ENCODE data around the gene CHST6.
"Not testable (repeated sequence)": the region's sequence is repeated elsewhere in the genome, so short reads cannot be mapped to it uniquely, and the experiment has no call there.

CHST6 gene

DNA sequence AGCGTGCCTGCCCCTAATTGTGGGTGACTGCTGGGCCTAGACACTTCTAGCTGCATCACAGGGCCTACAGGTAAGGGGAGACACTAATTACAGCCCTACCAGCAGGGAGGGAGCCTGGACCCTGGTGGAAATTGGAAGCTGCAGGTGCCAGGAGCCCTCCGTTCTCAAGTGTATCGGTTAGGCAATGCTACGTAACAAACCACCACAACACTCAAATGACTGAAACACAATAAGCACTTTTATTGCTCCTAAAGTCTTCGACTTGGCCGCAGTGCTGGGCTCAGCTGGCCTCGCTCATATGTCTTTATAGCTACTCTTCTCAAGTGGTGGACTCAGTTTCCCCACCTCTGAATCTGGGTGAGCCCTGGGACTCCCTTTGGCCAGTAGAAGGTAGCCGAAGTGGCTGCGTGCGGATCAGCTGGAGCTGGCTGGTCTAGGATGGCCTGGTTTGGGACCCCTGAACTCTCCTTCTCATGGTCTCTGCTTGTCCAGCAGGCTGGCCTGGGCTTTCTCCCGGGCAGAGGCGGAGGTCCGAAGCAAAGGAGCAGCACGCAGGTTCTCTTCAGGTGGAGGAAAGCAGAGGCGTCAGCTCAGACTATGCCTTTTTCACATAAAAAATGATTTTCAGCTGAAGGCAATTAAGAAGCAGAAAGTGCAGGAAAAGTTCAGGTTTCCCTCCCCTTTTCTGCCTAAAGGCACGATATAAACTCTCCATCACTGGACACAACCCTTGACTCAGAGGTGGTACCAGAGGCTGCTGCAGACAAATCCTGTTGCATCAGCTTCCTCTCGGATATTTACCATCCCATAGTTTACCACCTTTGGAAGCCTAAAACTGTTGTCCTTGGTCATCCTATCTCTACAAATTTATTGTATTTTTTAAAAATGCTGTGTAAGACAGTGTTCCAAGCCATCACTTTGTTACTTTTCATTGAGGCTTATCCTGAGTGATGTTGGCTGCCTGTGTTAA lies 22.0 kb downstream of the CHST6 start:
- H3K4me3 ChIP-seq (ENCODE audit: low read length) = no peak overlapping the region
- H3K56ac ChIP-seq (ENCODE audit: low read length) = no peak overlapping the region
- H4K8ac ChIP-seq (ENCODE audit: low read depth, low read length) = no peak overlapping the region
- H2BK5ac ChIP-seq (ENCODE audit: low read length) = no peak overlapping the region
- no CpG with 5 or more reads among the region's 17 CpGs for WGBS (ENCODE audit: extremely low coverage, insufficient coverage, low lambda C conversion rate)
- no peak overlapping the region for H2BK15ac ChIP-seq (replicated peaks; ENCODE audit: low read depth)
- no peak overlapping the region for H3K9ac ChIP-seq (ENCODE audit: low read length)
- no peak overlapping the region for H3K23ac ChIP-seq (ENCODE audit: low read length)
- H3K4me2 ChIP-seq (ENCODE audit: low read length) = no peak overlapping the region
- no peak overlapping the region for H4K5ac ChIP-seq (ENCODE audit: low read length)
- H3K18ac ChIP-seq (ENCODE audit: low read length) = no peak overlapping the region
- no peaks in the 10 kb centered on the region for H3K4me1 ChIP-seq (ENCODE audit: control insufficient read depth, low read depth, low read length)
- no peak overlapping the region for H3K27ac ChIP-seq (ENCODE audit: low read depth, low read length)
- peaks cover 2% of the 10 kb centered on the region for H3K36me3 ChIP-seq (ENCODE audit: control insufficient read depth, insufficient read depth, low read length)
- no peaks in the 10 kb centered on the region for H3K79me1 ChIP-seq (ENCODE audit: low read length)
- DNase-seq = no peak
- H3K4ac ChIP-seq (ENCODE audit: low read depth, low read length) = no peak overlapping the region
- no peaks in the 10 kb centered on the region for H3K27me3 ChIP-seq (ENCODE audit: insufficient read depth, low read length, poor library complexity)
- no peaks in the 10 kb centered on the region for H3K79me2 ChIP-seq (ENCODE audit: control insufficient read depth, insufficient read depth, low read length)
- H2AK5ac ChIP-seq (ENCODE audit: low read length) = no peak overlapping the region
- no peak overlapping the region for H2BK120ac ChIP-seq (ENCODE audit: low read depth, low read length)

DNA sequence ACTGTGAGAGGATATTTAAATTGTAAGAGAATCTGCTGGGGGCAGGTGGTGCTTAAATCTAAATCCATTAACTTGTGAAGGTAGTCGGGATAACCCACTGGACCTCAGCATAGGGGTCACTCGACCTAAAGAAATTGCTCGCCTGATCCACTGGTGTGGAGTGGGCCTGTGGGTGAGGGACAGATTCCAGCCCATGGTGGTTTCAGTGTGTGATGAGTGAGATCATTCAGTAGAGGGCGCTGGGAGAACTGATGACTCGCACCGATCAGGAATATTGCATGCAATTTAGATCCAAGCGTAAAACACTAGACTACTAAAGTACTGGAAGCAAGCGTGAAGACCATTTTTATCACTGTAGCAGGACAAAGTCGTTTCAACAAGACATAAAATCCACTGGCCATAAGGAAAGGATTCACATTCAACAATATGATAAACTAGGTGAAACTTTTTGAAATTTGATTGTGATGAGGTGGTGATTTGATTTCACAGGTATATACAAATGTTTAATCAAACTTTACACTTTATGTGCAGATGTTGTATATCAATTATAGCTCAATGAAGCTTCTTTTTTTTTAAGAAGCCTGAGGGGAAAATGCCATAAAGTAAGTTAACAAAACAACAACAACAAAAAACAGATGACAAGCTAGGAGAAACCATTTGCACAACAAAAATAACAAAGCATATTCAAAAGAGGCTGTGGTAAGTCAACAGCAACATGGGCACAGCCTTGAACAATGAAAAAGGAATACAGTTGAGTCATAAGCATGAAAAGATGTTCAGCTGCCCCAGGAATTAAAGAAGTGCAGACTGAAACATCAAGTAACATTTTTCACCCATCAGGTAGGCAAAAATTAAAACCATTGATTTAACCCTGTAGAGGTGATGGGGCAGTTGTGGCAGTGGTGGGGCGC lies 23.3 kb downstream of the CHST6 start:
- no peaks in the 10 kb centered on the region for H3K4me1 ChIP-seq (ENCODE audit: control insufficient read depth, low read depth, low read length)
- no peak overlapping the region for H3K27ac ChIP-seq (ENCODE audit: low read depth, low read length)
- H2AK5ac ChIP-seq (ENCODE audit: low read length) = no peak overlapping the region
- no peak overlapping the region for H3K4me3 ChIP-seq (ENCODE audit: low read length)
- H3K4ac ChIP-seq (ENCODE audit: low read depth, low read length) = no peak overlapping the region
- no peaks in the 10 kb centered on the region for H3K79me2 ChIP-seq (ENCODE audit: control insufficient read depth, insufficient read depth, low read length)
- H2BK15ac ChIP-seq (replicated peaks; ENCODE audit: low read depth) = no peak overlapping the region
- H4K5ac ChIP-seq (ENCODE audit: low read length) = no peak overlapping the region
- H3K56ac ChIP-seq (ENCODE audit: low read length) = no peak overlapping the region
- no peak overlapping the region for H2BK5ac ChIP-seq (ENCODE audit: low read length)
- H4K8ac ChIP-seq (ENCODE audit: low read depth, low read length) = no peak overlapping the region
- no peak overlapping the region for H3K4me2 ChIP-seq (ENCODE audit: low read length)
- H3K36me3 ChIP-seq (ENCODE audit: control insufficient read depth, insufficient read depth, low read length) = no peaks in the 10 kb centered on the region
- no peaks in the 10 kb centered on the region for H3K27me3 ChIP-seq (ENCODE audit: insufficient read depth, low read length, poor library complexity)
- DNase-seq = peak; percentile 58
- H2BK120ac ChIP-seq (ENCODE audit: low read depth, low read length) = no peak overlapping the region
- no CpG with 5 or more reads among the region's 10 CpGs for WGBS (ENCODE audit: extremely low coverage, insufficient coverage, low lambda C conversion rate)
- no peak overlapping the region for H3K18ac ChIP-seq (ENCODE audit: low read length)
- no peak overlapping the region for H3K23ac ChIP-seq (ENCODE audit: low read length)
- no peaks in the 10 kb centered on the region for H3K79me1 ChIP-seq (ENCODE audit: low read length)
- no peak overlapping the region for H3K9ac ChIP-seq (ENCODE audit: low read length)

DNA sequence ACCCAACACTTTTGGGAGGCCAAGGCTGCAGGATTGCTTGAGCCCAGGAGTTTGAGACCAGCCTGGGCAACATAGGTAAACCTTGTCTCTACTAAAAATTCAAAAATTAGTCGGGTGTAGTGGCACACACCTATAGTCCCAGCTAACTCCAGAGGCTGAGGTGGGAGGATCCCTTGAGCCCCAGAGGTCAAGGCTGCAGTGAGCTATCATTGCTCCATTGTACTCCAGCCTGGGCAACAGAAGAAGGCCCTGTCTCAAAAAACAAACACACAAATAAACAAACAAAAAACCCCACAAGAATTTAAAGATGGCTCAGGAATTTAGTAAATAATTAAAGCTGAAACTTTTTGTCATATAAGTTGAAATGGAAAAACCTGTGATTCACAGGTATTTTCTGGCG lies 28.5 kb downstream of the CHST6 start:
- no peak overlapping the region for H3K4me3 ChIP-seq (ENCODE audit: low read length)
- H2BK15ac ChIP-seq (replicated peaks; ENCODE audit: low read depth) = no peak overlapping the region
- H3K9ac ChIP-seq (ENCODE audit: low read length) = no peak overlapping the region
- no peak overlapping the region for H4K5ac ChIP-seq (ENCODE audit: low read length)
- H3K56ac ChIP-seq (ENCODE audit: low read length) = no peak overlapping the region
- no CpG with 5 or more reads among the region's 2 CpGs for WGBS (ENCODE audit: extremely low coverage, insufficient coverage, low lambda C conversion rate)
- H4K8ac ChIP-seq (ENCODE audit: low read depth, low read length) = no peak overlapping the region
- no peaks in the 10 kb centered on the region for H3K4me1 ChIP-seq (ENCODE audit: control insufficient read depth, low read depth, low read length)
- no peaks in the 10 kb centered on the region for H3K36me3 ChIP-seq (ENCODE audit: control insufficient read depth, insufficient read depth, low read length)
- H3K23ac ChIP-seq (ENCODE audit: low read length) = no peak overlapping the region
- no peaks in the 10 kb centered on the region for H3K27me3 ChIP-seq (ENCODE audit: insufficient read depth, low read length, poor library complexity)
- no peak overlapping the region for H3K4me2 ChIP-seq (ENCODE audit: low read length)
- H2BK120ac ChIP-seq (ENCODE audit: low read depth, low read length) = no peak overlapping the region
- no peak overlapping the region for H2BK5ac ChIP-seq (ENCODE audit: low read length)
- no peaks in the 10 kb centered on the region for H3K79me1 ChIP-seq (ENCODE audit: low read length)
- no peak overlapping the region for H3K4ac ChIP-seq (ENCODE audit: low read depth, low read length)
- no peak for DNase-seq
- H3K18ac ChIP-seq (ENCODE audit: low read length) = no peak overlapping the region
- H3K79me2 ChIP-seq (ENCODE audit: control insufficient read depth, insufficient read depth, low read length) = peaks cover 17% of the 10 kb centered on the region
- no peak overlapping the region for H2AK5ac ChIP-seq (ENCODE audit: low read length)
- H3K27ac ChIP-seq (ENCODE audit: low read depth, low read length) = no peak overlapping the region

DNA sequence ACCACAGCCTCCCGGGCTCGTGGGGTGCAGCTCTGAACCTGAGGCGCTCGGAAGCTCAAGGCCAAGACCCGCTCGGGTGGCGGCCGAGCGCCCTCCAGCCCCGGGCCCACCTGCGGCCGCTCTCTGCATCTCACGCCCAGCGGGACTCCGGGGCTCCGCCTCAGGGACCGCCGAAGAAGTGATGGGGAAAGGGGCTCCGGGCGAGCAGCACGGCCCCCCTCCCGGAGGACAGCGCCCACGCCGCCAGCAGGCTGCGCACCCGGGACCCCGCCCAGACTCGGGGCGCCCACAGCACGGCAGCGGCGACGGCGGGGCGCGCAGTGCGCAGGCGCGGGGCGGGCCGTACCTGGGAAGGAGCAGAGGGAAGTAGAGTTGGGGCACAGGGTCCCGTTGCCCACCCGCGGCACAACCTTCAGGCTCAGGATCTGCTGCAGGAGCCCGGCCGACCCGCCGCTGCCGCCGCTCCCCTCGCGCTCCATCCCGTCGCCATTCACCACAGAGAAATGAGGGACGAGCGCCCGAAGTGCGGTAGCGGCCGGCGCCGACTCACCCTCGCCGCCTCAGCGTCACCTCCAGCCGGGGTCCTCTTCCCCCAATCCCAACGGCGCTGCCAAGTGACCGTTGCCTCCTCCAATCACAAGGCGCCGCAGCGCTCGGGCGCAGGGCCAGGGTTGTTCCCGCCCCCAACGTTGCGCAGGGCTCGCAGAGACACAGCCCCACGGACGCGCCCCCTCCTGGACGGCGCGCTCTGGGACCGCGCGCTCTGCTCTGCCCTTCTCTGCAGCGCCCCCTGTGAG lies 30.9 kb downstream of the CHST6 start, which contains the start of gene TMEM170A:
Gene TMEM170A, minus strand, starts transcription at position 568 of the 797 bp plus-strand sequence. Its CDS starts 89 bp downstream, at position 479.
- peak; percentile 99 for DNase-seq
- H2BK120ac ChIP-seq (ENCODE audit: low read depth, low read length) = no peak within 1 kb of the TSS
- H3K9ac ChIP-seq (ENCODE audit: low read length) = peak within 1 kb of the TSS; percentile 97
- WGBS (ENCODE audit: extremely low coverage, insufficient coverage, low lambda C conversion rate) = no CpG with 5 or more reads among the region's 89 CpGs
- H3K4me1 ChIP-seq (ENCODE audit: control insufficient read depth, low read depth, low read length) = no peaks in the 10 kb centered on the region
- H2BK15ac ChIP-seq (replicated peaks; ENCODE audit: low read depth) = no peak within 1 kb of the TSS
- no peak within 1 kb of the TSS for H4K8ac ChIP-seq (ENCODE audit: low read depth, low read length)
- H3K4me3 ChIP-seq (ENCODE audit: low read length) = peak within 1 kb of the TSS; percentile 88
- no peak within 1 kb of the TSS for H2AK5ac ChIP-seq (ENCODE audit: low read length)
- peaks cover 37% of the 10 kb centered on the region for H3K79me2 ChIP-seq (ENCODE audit: control insufficient read depth, insufficient read depth, low read length)
- peak within 1 kb of the TSS; percentile 57 for H3K18ac ChIP-seq (ENCODE audit: low read length)
- peak within 1 kb of the TSS; percentile 68 for H3K27ac ChIP-seq (ENCODE audit: low read depth, low read length)
- peak within 1 kb of the TSS; percentile 98 for H3K56ac ChIP-seq (ENCODE audit: low read length)
- H2BK5ac ChIP-seq (ENCODE audit: low read length) = peak within 1 kb of the TSS; percentile 95
- H3K4me2 ChIP-seq (ENCODE audit: low read length) = peak within 1 kb of the TSS; percentile 43
- H4K5ac ChIP-seq (ENCODE audit: low read length) = no peak within 1 kb of the TSS
- no peaks in the 10 kb centered on the region for H3K36me3 ChIP-seq (ENCODE audit: control insufficient read depth, insufficient read depth, low read length)
- H3K79me1 ChIP-seq (ENCODE audit: low read length) = peaks cover 7% of the 10 kb centered on the region
- H3K4ac ChIP-seq (ENCODE audit: low read depth, low read length) = peak within 1 kb of the TSS; percentile 83
- H3K23ac ChIP-seq (ENCODE audit: low read length) = peak within 1 kb of the TSS; percentile 94
- no peaks in the 10 kb centered on the region for H3K27me3 ChIP-seq (ENCODE audit: insufficient read depth, low read length, poor library complexity)

DNA sequence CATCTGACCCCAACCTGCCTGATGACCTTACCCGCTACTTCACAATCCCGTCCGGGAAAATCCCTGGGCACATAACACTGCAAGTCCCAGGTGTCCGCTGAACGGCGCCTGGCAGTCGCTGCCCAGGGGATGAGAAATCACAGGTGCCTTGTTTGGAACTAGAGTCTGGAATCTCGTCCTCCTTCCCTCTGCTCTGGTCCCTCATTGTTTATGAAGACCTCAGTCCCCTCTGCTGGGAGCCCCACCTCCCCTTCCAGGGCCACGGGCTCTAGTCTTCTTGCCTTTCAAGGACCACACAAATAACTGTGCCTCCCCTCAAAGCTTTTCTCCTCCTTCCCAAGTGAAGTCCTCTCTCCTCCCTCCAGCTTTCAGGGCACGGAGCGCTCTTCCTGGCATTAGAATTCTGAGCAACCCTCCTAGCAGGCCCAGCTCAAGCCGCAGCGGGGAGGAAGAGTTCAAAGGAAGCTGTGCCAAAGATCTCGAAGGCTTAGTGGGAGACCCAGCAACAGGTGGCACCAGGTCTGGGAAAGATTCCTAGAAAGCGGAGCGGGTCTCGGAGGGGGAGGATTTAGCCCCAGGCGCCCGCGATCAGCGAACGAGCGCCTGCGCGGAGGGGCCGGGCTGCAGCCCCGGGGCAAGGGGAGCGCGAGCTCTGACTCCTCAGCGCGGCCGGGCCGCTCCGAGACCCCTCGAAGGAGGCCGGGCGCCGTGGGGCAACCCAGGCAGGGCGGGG lies 31.7 kb downstream of the CHST6 start:
- peak overlapping the region; percentile 98 for H3K56ac ChIP-seq (ENCODE audit: low read length)
- no CpG with 5 or more reads among the region's 39 CpGs for WGBS (ENCODE audit: extremely low coverage, insufficient coverage, low lambda C conversion rate)
- not testable (repeated sequence) for H2AK5ac ChIP-seq (ENCODE audit: low read length)

More for the DNA sequence above, 31.7 kb downstream of the CHST6 start:
- H3K4me3 ChIP-seq (ENCODE audit: low read length) = peak overlapping the region; percentile 88
- H4K5ac ChIP-seq (ENCODE audit: low read length); H2BK120ac ChIP-seq (ENCODE audit: low read depth, low read length); H3K4me1 ChIP-seq (ENCODE audit: control insufficient read depth, low read depth, low read length); H3K36me3 ChIP-seq (ENCODE audit: control insufficient read depth, insufficient read depth, low read length); H2BK5ac ChIP-seq (ENCODE audit: low read length); H3K79me1 ChIP-seq (ENCODE audit: low read length); H3K23ac ChIP-seq (ENCODE audit: low read length); H3K27me3 ChIP-seq (ENCODE audit: insufficient read depth, low read length, poor library complexity); H2BK15ac ChIP-seq (replicated peaks; ENCODE audit: low read depth); H4K8ac ChIP-seq (ENCODE audit: low read depth, low read length): not testable (repeated sequence)
- H3K4ac ChIP-seq (ENCODE audit: low read depth, low read length) = peak overlapping the region; percentile 83
- peak overlapping the region; percentile 57 for H3K18ac ChIP-seq (ENCODE audit: low read length)
- H3K79me2 ChIP-seq (ENCODE audit: control insufficient read depth, insufficient read depth, low read length) = peaks cover 40% of the 10 kb centered on the region
- H3K27ac ChIP-seq (ENCODE audit: low read depth, low read length) = peak overlapping the region; percentile 30
- peak overlapping the region; percentile 43 for H3K4me2 ChIP-seq (ENCODE audit: low read length)
- H3K9ac ChIP-seq (ENCODE audit: low read length) = peak overlapping the region; percentile 97
- DNase-seq = peak; percentile 73

Data from mesendoderm (in vitro differentiated cells).